ENCODE measurements around the gene ARHGEF11. TPM values are rescaled to one million over a fixed set of nuclear protein-coding genes. Genes with fewer than 3 reads are reported as not detected.

ARHGEF11 gene
- total and polyA plus RNA-seq, 2 of the 4 experiments (the other 2 are of a cell fraction): 16.8 to 17.2 TPM

DNA sequence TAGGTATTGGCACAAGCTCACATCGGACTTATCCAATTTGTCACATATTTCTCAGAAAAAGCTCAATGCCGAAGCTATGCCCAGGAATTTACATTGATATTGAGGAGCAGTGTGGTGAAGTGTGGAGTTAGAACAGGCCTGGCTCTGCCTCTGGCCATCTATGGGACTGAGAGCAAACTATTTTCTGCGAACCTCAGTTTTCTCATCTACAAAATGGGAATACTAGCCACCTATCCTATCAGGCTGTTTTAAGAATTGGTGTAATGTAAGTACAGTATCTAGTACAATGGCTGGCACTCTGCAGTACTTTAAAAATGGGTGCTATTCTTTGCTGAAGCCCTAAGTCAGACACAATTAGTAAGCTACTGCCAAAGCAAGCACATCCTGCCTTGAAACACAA lies 47.2 kb downstream of the ARHGEF11 start:
- Histone ChIP-seq H3K9me3 (ENCODE audit: control insufficient read depth, insufficient read depth, low read length) (no peaks in the 10 kb centered on the region), H3K23ac (ENCODE audit: low read depth, low read length) (no peak overlapping the region), H2AK9ac (replicated peaks; ENCODE audit: low read depth, low read length, poor library complexity) (no peak overlapping the region), H2AFZ (replicated peaks; ENCODE audit: low read length, poor library complexity) (no peak overlapping the region), H3K27me3 (ENCODE audit: control insufficient read depth, insufficient read depth, low read length) (no peaks in the 10 kb centered on the region), H3K14ac (replicated peaks; ENCODE audit: low read depth, low read length) (no peak overlapping the region), H3K27ac (ENCODE audit: insufficient read depth, low read length) (no peak overlapping the region), H4K8ac (ENCODE audit: low read depth in 2 of 2, low read length in 2 of 2) (no peak overlapping the region), H3K79me1 (ENCODE audit: low read depth in 1 of 2, low read length in 2 of 2) (peaks cover 47 to 61% of the 10 kb centered on the region in 2 experiments), H3K4ac (ENCODE audit: low read depth, low read length) (no peak overlapping the region), H4K91ac (ENCODE audit: insufficient read depth, low read depth, low read length) (no peak overlapping the region), H2BK15ac (ENCODE audit: low read depth, low read length) (no peak overlapping the region), H4K20me1 (ENCODE audit: insufficient read depth, low read length) (peaks cover 18% of the 10 kb centered on the region; the same call in 1 of the 2 replicates), H3K9me1 (ENCODE audit: insufficient read depth, low read length) (no peaks in the 10 kb centered on the region; the same call in 1 of the 2 replicates), H3K4me2 (ENCODE audit: low read depth, low read length) (no peak overlapping the region), H2BK5ac (ENCODE audit: low read depth, low read length, poor library complexity, severe bottlenecking) (no peak overlapping the region), H2AK5ac (ENCODE audit: low read depth, low read length) (no peak overlapping the region), H3K56ac (ENCODE audit: extremely low read depth, insufficient read depth, low read length) (no peak overlapping the region), H3K36me3 (ENCODE audit: control insufficient read depth, insufficient read depth, low read length) (no peaks in the 10 kb centered on the region), H2BK20ac (ENCODE audit: low read depth, low read length) (no peak overlapping the region), H2BK120ac (ENCODE audit: low read depth, low read length) (no peak overlapping the region), H3K4me3 (ENCODE audit: insufficient read depth, low read depth, low read length) (no peak overlapping the region), H3K9ac (ENCODE audit: low read depth, low read length) (no peak overlapping the region), H4K5ac (ENCODE audit: low read depth, low read length) (no peak overlapping the region), H3K18ac (ENCODE audit: low read depth, low read length) (no peak overlapping the region), H3K4me1 (ENCODE audit: control insufficient read depth, insufficient read depth, low read length) (peaks cover 2% of the 10 kb centered on the region)
- TF ChIP-seq MXI1 (IDR thresholded peaks at IDR 0.05; ENCODE audit: borderline replicate concordance, low read depth, low read length) (no peak), BHLHE40 (IDR thresholded peaks at IDR 0.05; ENCODE audit: low read depth, low read length) (no peak), RAD21 (IDR thresholded peaks at IDR 0.05; ENCODE audit: low read length) (no peak), NFE2L2 (IDR thresholded peaks at IDR 0.05; ENCODE audit: low read depth, low read length) (no peak), RFX5 (IDR thresholded peaks at IDR 0.05; ENCODE audit: low read depth, low read length) (no peak), MAFK (IDR thresholded peaks at IDR 0.05; ENCODE audit: low read depth, low read length) (no peak), CHD1 (IDR thresholded peaks at IDR 0.05; ENCODE audit: low read depth, low read length) (no peak)
- WGBS, 2 experiments (ENCODE audit: extremely low coverage in 2 of 2, insufficient read length in 1 of 2): no CpG with 5 or more reads among the region's 3 CpGs
- DNase-seq: no peak
- in situ Hi-C loops (cut with MboI; ENCODE audit: low sequenced_read_pairs): no loop called here
- POLR2A ChIA-PET (ENCODE audit: unreplicated experiment): no interaction called here
- dilution Hi-C loops (cut with HindIII; ENCODE audit: low sequenced_read_pairs, unreplicated experiment): no loop called here
- CTCF ChIA-PET: no interaction called here
- ATAC-seq (ENCODE audit: low read depth): no peak
- intact Hi-C loops (cut with micrococcal nuclease): no loop called here
- no TSS peak for BruUV-seq (replicated peaks)

All from IMR-90 (cell line).